SK-N-SH (cell line): Measurements from ENCODE around the gene FOXG1.

Experiments
- CHD2 ChIP-seq: fragments of 150-350 bp; IDR thresholded peaks from 2 replicates; pipeline ENCODE4 v1.6.1; 2018; ENCODE audit warnings: low read length; ENCODE audit not compliant: partially characterized antibody
- CTCF ChIP-seq: fragments of 200-600 bp; sonication (generic); IDR thresholded peaks from 2 replicates; pipeline ENCODE4 v1.6.1; 2017; ENCODE audit warnings: antibody characterized with exemption, mild to moderate bottlenecking, moderate library complexity
- EP300 ChIP-seq, 2 experiments: IDR thresholded peaks; 2 replicates each; pipeline versions ENCODE4 v1.4.0 to v1.6.1; 2012; ENCODE audit warnings: borderline replicate concordance in 1 of 2, low read depth in 1 of 2, low read length in 1 of 2
- FOSL2 ChIP-seq: IDR thresholded peaks from 2 replicates; pipeline ENCODE4 v1.4.0; 2012; ENCODE audit warnings: low read depth, mild to moderate bottlenecking, moderate library complexity, borderline replicate concordance
- PBX3 ChIP-seq: IDR thresholded peaks from 2 replicates; pipeline ENCODE4; 2012
- POLR2AphosphoS5 ChIP-seq: IDR thresholded peaks from 2 replicates; pipeline ENCODE4 v1.6.1; 2012; ENCODE audit warnings: low read depth, low read length
- RAD21 ChIP-seq: IDR thresholded peaks from 2 replicates; pipeline ENCODE4 v1.6.1; 2012; ENCODE audit warnings: mild to moderate bottlenecking, low read length
- TEAD4 ChIP-seq: IDR thresholded peaks from 2 replicates; pipeline ENCODE4 v1.4.0; 2012; ENCODE audit warnings: mild to moderate bottlenecking, borderline replicate concordance; ENCODE audit not compliant: insufficient read depth
- ZBTB33 ChIP-seq: IDR thresholded peaks from 2 replicates; pipeline ENCODE4 v1.4.0; 2012; ENCODE audit warnings: low read depth, borderline replicate concordance

- TF ChIP-seq CTCF = no peak
- no peak for TF ChIP-seq ZBTB33
- no peak for TF ChIP-seq EP300 (IDR thresholded peaks at IDR 0.05; ENCODE audit: borderline replicate concordance in 1 of 2, low read depth in 1 of 2, low read length in 1 of 2)
- no peak for TF ChIP-seq TEAD4
- no peak for TF ChIP-seq PBX3
- no peak for TF ChIP-seq POLR2AphosphoS5
- no peak for TF ChIP-seq FOSL2
- TF ChIP-seq RAD21 = no peak
- no peak for TF ChIP-seq CHD2
Observed at GRCh38 chr14:28755884-28756268, 10.7 kb upstream of the FOXG1 start.
